Fibroblast of the conjunctiva (primary cell): ENCODE results near the gene RCOR1.
A peak's percentile ranks its signal among the peaks of the same experiment; 100 is the strongest.
"Not testable (repeated sequence)": the region's sequence is repeated elsewhere in the genome, so short reads cannot be mapped to it uniquely, and the experiment has no call there.

Experiments used
- DNase-seq: peaks from one replicate; pipeline ENCODE4 v3.0.0-alpha.2; 2010; ENCODE audit warnings: low read depth

The RCOR1 gene

GRCh38 chr14:102593061-102593824 lies 794 bp downstream of the RCOR1 start:
- DNase-seq = no peak

GRCh38 chr14:102593825-102594137 lies 1.3 kb downstream of the RCOR1 start:
- DNase-seq = no peak

DNA sequence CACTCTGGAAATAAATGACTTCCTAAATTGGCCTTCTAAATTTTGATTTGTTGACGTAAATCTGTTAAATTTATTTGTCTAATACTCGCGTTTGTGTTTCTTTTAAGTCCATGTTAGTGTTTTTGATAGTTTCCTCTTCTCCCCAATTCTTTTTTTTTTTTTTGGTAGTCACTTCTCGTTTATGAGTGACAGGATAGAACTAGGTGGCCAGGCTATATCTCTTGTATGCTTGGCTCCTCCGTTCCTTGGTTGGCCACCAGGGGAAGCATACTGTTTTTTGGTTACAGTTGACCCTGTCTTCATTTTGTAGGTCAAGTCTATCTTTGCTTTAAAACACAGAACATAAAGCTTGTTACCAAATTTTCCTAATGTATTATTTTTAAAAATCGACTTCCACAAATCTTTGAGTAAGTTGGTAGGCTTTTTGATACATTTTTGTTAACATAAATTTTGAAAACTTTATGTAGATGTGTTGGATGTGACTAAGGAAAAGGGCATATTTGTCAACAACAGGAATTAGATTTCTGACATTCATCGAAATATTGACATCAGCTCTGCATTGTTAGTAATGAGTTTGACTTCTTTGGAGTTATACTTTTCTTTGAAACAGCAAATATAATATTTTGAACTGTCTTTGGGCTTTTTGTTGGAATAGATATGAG lies 2.2 kb downstream of the RCOR1 start:
- DNase-seq = peak; percentile 39

DNA sequence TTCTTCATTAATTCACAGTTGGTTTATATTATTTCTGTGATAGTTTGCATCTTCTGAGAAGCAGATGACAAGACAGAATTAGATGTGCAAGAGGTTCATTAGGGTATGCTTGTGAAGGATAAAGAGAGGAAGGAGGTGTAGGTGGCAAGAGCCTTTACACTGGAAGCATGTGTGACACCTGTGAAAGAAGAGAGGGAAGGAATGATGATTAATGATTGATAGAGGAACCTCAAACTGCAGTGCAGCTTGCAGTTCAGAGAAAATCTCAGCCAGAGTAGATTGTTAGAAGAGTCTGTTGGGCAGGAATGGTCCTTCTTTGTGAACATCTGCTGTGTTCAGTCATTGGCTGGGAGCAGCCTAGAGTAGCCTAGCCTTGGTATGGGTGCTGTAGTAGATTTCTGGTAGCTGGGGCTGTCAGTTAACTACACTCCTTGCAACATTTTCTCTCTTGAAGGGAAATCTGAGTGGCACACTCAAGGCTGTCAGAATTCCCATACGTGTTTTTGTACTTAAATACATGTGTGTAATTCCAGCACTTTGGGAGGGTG lies 9.0 kb downstream of the RCOR1 start:
- DNase-seq = no peak

- no peak for DNase-seq
These were observed 10.2 kb downstream of the RCOR1 start for GRCh38 chr14:102602421-102603292.

- no peak for DNase-seq
These were observed 11.0 kb downstream of the RCOR1 start for GRCh38 chr14:102603293-102603907.

DNA sequence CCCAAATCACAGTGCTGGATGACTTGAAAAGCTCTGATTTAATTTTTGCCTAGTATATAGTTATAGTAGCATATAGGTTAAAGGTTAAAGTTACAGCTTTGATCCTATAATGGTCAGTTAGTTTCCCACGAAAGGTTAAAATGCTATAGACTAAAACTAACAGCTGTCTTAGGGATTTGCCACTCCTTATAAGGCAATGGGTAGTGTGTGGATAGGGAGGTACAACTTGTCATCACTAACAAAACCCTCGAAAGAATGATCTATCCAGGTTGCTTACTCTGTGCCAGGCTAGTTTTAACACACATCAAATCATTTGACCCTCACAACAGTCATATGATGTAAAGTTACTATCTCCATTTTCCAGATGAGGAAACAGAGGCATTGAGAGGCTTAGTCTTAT lies 11.7 kb downstream of the RCOR1 start:
- no peak for DNase-seq

DNA sequence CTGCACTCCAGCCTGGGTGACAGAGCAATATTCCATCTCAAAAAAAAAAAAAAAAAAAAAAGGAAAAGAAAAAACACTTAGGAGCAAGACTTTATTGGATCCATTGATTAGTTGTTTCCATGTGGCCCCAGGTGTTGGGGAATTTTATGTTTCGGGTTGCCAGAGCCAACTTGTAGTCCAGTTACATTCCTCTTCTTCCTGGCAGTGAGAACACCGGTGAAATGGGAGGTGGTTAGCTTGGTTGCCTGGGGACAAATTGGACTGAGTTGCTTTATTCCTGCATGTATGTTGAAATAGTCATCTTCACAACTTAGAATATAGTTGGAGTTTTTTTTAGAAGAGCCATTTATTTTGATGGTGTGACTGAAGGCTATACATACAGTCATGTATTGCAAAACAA lies 12.6 kb downstream of the RCOR1 start:
- no peak for DNase-seq

DNA sequence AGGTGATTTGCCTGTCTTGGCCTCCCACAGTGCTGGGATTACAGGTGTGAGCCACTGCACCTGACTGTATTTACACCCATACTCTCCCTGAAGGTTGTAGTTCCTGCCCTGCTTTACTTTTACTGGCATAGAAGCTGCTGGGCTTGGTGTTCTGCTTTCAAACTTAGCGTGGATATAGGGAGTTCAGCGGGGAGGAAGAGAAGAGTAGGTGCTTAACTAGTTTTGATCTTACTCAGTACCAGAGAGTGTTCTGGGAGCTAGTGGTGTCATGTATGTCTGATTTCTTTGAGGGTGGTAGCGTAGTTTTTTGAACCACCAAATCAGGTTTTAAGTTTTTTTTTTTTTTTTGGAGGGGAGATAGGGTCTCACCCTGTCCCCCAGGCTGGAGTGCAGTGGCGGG lies 13.8 kb downstream of the RCOR1 start:
- no peak for DNase-seq

DNA sequence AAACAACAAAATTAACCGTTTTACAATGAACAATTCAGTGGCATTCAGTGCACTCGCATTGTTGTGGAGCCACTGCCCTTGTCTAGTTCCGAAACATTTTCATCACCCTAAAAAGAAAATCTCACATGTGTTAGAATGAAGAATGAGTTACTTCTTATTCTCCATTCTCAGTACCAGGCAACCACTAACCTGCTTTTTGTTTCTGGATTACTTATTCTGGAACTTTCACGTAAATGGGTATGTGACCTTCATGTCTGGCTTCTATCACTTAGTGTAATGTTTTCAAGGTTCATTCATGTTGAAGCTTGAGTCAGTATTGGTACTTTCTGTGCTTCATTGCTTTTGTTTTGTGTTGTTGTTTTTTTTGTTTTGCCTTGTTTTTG lies 15.6 kb downstream of the RCOR1 start:
- DNase-seq = no peak

- no peak for DNase-seq
These were observed 18.7 kb downstream of the RCOR1 start for GRCh38 chr14:102610968-102611811.

- DNase-seq = no peak
These were observed 23.9 kb downstream of the RCOR1 start for GRCh38 chr14:102616318-102616717.

DNA sequence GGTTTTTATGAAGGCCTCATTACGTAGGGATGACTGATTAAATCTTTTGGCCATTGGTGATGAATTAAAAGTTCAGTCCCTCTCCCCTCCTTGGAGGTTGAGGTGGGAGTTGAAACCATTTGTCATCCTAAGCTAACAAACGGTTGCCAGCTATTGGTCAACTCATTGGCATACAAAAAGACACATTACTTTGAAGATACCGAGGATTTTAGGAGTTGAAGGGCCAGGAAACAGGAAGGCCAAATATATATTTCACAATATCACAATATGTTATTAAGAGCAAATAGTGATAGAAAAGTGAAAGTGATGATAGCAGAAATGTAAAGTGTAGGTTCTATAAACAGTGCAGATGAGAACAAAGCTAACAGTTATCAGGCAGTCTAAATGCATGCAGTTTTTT lies 24.4 kb downstream of the RCOR1 start:
- no peak for DNase-seq

GRCh38 chr14:102619012-102619411 lies 26.6 kb downstream of the RCOR1 start:
- not testable (repeated sequence) for DNase-seq

GRCh38 chr14:102620413-102620812 lies 28.0 kb downstream of the RCOR1 start:
- DNase-seq = no peak

GRCh38 chr14:102622262-102622885 lies 29.9 kb downstream of the RCOR1 start:
- no peak for DNase-seq

- no peak for DNase-seq
These were observed 32.2 kb downstream of the RCOR1 start for GRCh38 chr14:102624666-102625065.

DNA sequence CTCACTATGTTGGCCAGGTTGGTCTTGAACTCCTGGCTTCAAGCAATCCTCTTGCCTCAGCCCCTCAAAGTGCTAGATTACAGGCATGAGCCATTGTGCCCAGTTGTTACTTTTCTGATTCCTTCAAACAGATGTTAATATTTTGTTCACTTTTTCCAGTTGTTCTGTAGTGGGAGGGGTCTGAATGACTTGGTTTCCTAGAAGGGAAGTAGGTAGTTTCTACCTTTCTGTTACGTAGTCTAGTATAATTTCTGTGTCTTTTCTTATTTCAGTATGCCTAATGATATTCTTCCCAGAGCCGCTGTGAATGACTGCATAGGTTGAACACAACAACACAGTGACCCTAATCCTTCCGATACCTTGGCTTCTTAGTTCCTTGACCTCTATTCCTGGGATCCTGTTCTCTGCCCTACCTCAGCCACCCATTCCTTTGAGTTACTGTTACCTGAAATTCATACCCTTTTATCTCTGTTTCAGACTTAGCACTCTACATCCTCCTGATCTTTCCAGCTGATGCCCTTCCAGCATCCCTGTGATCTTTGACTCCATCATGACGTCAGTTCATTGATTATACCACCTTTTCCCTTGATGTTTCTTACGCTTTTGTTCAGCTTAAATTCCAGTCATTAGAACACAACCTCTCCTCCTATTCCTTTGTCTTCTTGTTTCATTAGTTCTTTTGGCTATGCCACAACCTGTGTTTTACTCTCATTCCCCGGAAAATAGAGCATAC lies 33.3 kb downstream of the RCOR1 start:
- DNase-seq = no peak

GRCh38 chr14:102626530-102626929 lies 34.1 kb downstream of the RCOR1 start:
- no peak for DNase-seq

GRCh38 chr14:102629011-102629444 lies 36.6 kb downstream of the RCOR1 start:
- DNase-seq = no peak
